HepG2 (cell line): ENCODE results near the gene ANKRD11. TPM values are rescaled to one million over a fixed set of nuclear protein-coding genes. Genes with fewer than 3 reads are reported as not detected.

Experiments used
- CHCHD3 ChIP-seq: sonication (generic); formaldehyde crosslinking; IDR thresholded peaks from 2 replicates; pipeline ENCODE4 v1.8.0; 2022; ENCODE audit warnings: mild to moderate bottlenecking, missing genetic modification reagents, moderate library complexity
- DMAP1 ChIP-seq: IDR thresholded peaks from 2 replicates; pipeline ENCODE4 v1.6.1; 2016
- ELF3 ChIP-seq: IDR thresholded peaks from 2 replicates; pipeline ENCODE4 v1.6.1; 2016; ENCODE audit warnings: missing genetic modification reagents, missing compliant biosample characterization
- ELK4 ChIP-seq: sonication (generic); formaldehyde crosslinking; IDR thresholded peaks from 2 replicates; pipeline ENCODE4 v1.9.0; 2021; ENCODE audit warnings: missing genetic modification reagents, borderline replicate concordance
- FOXC1 ChIP-seq: sonication (generic); formaldehyde crosslinking; IDR thresholded peaks from 2 replicates; pipeline ENCODE4 v1.8.0; 2022; ENCODE audit warnings: mild to moderate bottlenecking, missing genetic modification reagents, borderline replicate concordance
- FOXJ3 ChIP-seq: sonication (generic); formaldehyde crosslinking; IDR thresholded peaks from 2 replicates; pipeline ENCODE4 v1.4.0; 2020; ENCODE audit warnings: missing genetic modification reagents, mild to moderate bottlenecking, borderline replicate concordance
- FOXK1 ChIP-seq: sonication (generic); formaldehyde crosslinking; IDR thresholded peaks from 2 replicates; pipeline ENCODE4 v1.4.0; 2020; ENCODE audit warnings: low read depth, missing genetic modification reagents, borderline replicate concordance
- HINFP ChIP-seq: sonication (generic); formaldehyde crosslinking; IDR thresholded peaks from 2 replicates; pipeline ENCODE4 v1.4.0; 2020; ENCODE audit warnings: low read depth, mild to moderate bottlenecking, missing genetic modification reagents
- HOXA7 ChIP-seq: sonication (generic); formaldehyde crosslinking; IDR thresholded peaks from 2 replicates; pipeline ENCODE4 v1.8.1; 2022; ENCODE audit warnings: mild to moderate bottlenecking, missing genetic modification reagents, moderate library complexity
- IKZF5 ChIP-seq: IDR thresholded peaks from 2 replicates; pipeline ENCODE4 v1.6.1; 2018; ENCODE audit warnings: missing genetic modification reagents, mild to moderate bottlenecking, missing compliant biosample characterization
- KDM4B ChIP-seq: sonication (generic); formaldehyde crosslinking; IDR thresholded peaks from 2 replicates; pipeline ENCODE4 v1.4.0; 2020; ENCODE audit warnings: missing genetic modification reagents
- MXD4 ChIP-seq: IDR thresholded peaks from 2 replicates; pipeline ENCODE4 v1.6.1; 2016; ENCODE audit warnings: mild to moderate bottlenecking, missing biosample characterization, missing genetic modification reagents
- TGIF2 ChIP-seq: IDR thresholded peaks from 2 replicates; pipeline ENCODE4 v1.6.1; 2016; ENCODE audit warnings: control low read depth, missing compliant biosample characterization
- ZMAT3 ChIP-seq: sonication (generic); formaldehyde crosslinking; conservative IDR thresholded peaks from 2 replicates; pipeline ENCODE4 v1.7.0; 2021; ENCODE audit warnings: missing genetic modification reagents
- ZNF205 ChIP-seq: IDR thresholded peaks from 2 replicates; pipeline ENCODE4 v1.6.1; 2018; ENCODE audit warnings: missing biosample characterization, missing genetic modification reagents
- ZNF224 ChIP-seq: sonication (generic); formaldehyde crosslinking; IDR thresholded peaks from 2 replicates; pipeline ENCODE4 v1.5.0; 2020; ENCODE audit warnings: mild to moderate bottlenecking, missing genetic modification reagents
- ZNF510 ChIP-seq: sonication (generic); formaldehyde crosslinking; IDR thresholded peaks from 2 replicates; pipeline ENCODE4 v1.4.0; 2020; ENCODE audit warnings: low read depth, mild to moderate bottlenecking, missing genetic modification reagents
- ZNF740 ChIP-seq: sonication (generic); formaldehyde crosslinking; IDR thresholded peaks from 2 replicates; pipeline ENCODE4 v1.4.0; 2020; ENCODE audit warnings: missing genetic modification reagents
- ZNF746 ChIP-seq: sonication (generic); formaldehyde crosslinking; IDR thresholded peaks from 2 replicates; pipeline ENCODE4 v1.8.0; 2022; ENCODE audit warnings: mild to moderate bottlenecking, missing genetic modification reagents
- ZNF816 ChIP-seq: sonication (generic); formaldehyde crosslinking; IDR thresholded peaks from 2 replicates; pipeline ENCODE4 v1.8.0; 2022; ENCODE audit warnings: missing genetic modification reagents, mild to moderate bottlenecking, borderline replicate concordance
- ZNF850 ChIP-seq: sonication (generic); formaldehyde crosslinking; conservative IDR thresholded peaks from 2 replicates; pipeline ENCODE4 v1.9.0; 2021; ENCODE audit warnings: mild to moderate bottlenecking, missing genetic modification reagents
- polyA plus RNA-seq, 8 experiments: library from polyadenylated mRNA; depleted of rRNA in 3 of 8; stranded (reverse) in 7 of 8; unstranded in 1 of 8; fragments of >200 nt; fragmentation: Illumina TruSeq in 4 of 8; extraction: Trizol in 4 of 8; gene quantifications; 2 replicates each; pipeline versions ENCODE4 v1.2.1 to v1.2.3, GENCODE V29; 2011 to 2016; ENCODE audit warnings: low read depth in 4 of 8, missing spikeins in 1 of 8, mixed read lengths in 1 of 8; ENCODE audit not compliant: insufficient read depth in 1 of 8
- total RNA-seq, 5 experiments: library from RNA; depleted of rRNA; stranded (reverse); fragments of >200 nt; fragmentation: Illumina TruSeq; extraction: Trizol; gene quantifications; 2 replicates each; pipeline ENCODE4 v1.2.3, GENCODE V29; 2016; ENCODE audit warnings: low read depth in 1 of 5
- TF ChIP-seq, protein P1 (sequence below): sonication (generic); formaldehyde crosslinking; IDR thresholded peaks from 2 replicates; pipeline ENCODE4 v1.8.0; 2022; ENCODE audit warnings: missing genetic modification reagents, low read depth, mild to moderate bottlenecking, borderline replicate concordance
- TF ChIP-seq, protein P2 (sequence below): sonication (generic); formaldehyde crosslinking; IDR thresholded peaks from 2 replicates; pipeline ENCODE4 v1.4.0; 2020; ENCODE audit warnings: missing genetic modification reagents, borderline replicate concordance

Gene ANKRD11
- total and polyA plus RNA-seq, 2 of the 13 experiments (the other 11 are each of a cell fraction or from before 2014, with no cell fraction given) = 21.4 to 38.4 TPM

DNA sequence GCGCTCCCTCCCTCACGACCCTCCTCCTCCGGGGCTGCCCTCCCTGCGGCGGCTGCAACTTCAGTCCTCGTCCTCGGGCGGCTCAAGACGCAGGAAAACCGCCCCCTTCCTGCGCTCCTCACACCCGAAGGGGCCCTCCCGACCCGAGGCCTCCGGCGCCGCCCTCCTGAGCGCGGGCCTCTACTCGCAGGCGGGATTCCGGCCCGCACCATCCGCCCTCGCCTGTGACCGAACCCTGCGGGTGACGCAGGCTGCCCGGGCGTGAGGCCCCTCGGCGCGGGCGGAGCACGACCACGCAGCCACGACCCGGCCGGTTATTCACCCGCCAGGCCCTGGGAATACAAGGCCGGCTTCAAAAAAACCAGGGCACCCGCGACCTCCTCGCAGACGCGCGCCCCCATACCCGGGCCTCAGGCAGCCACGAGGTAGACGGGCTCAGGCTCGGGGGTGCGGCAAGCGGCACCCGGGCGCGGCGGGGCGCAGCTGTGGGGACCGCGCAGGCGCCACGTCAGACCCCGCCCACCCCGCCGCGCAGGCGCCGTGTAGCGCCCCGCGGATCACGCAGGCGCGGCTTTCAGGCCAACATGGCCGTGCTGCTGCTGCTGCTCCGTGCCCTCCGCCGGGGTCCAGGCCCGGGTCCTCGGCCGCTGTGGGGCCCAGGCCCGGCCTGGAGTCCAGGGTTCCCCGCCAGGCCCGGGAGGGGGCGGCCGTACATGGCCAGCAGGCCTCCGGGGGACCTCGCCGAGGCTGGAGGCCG is 17.7 kb upstream of the ANKRD11 start, which contains the start of gene SPG7 (continued):
- no peak; the same call in 1 of the 2 replicates for TF ChIP-seq ZNF746 (CRISPR knock-in tag)
- TF ChIP-seq ELF3 (CRISPR knock-in tag) = peak; percentile 49; the same call in 1 of the 2 replicates
- TF ChIP-seq HINFP = peak; percentile 40; the same call in 1 of the 2 replicates
- TF ChIP-seq ZNF510 = no peak
- TF ChIP-seq HOXA7 (CRISPR knock-in tag) = no peak
- peak; percentile 78 for TF ChIP-seq FOXC1
- TF ChIP-seq IKZF5 (CRISPR knock-in tag) = peak; percentile 68
- TF ChIP-seq FOXJ3 (CRISPR knock-in tag) = no peak
- TF ChIP-seq KDM4B (CRISPR knock-in tag) = no peak
- no peak for TF ChIP-seq CHCHD3 (CRISPR knock-in tag)
- TF ChIP-seq ZNF205 (CRISPR knock-in tag) = no peak; the same call in 1 of the 2 replicates
- TF ChIP-seq MXD4 = peak; percentile 80; the same call in 1 of the 2 replicates
- no peak; the same call in 1 of the 2 replicates for TF ChIP-seq ZNF850 (CRISPR knock-in tag)
- TF ChIP-seq ZMAT3 (CRISPR knock-in tag) = peak; percentile 14; the same call in 1 of the 2 replicates
- TF ChIP-seq, protein P1, sequence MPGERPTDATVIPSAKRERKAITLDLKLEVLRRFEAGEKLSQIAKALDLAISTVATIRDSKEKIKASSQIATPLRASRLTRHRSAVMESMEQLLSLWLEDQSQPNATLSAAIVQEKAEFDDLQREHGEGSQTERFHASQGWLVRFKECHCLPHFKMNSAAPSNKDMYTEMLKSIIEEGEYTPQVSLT (CRISPR knock-in tag) = no peak
- TF ChIP-seq, protein P2, sequence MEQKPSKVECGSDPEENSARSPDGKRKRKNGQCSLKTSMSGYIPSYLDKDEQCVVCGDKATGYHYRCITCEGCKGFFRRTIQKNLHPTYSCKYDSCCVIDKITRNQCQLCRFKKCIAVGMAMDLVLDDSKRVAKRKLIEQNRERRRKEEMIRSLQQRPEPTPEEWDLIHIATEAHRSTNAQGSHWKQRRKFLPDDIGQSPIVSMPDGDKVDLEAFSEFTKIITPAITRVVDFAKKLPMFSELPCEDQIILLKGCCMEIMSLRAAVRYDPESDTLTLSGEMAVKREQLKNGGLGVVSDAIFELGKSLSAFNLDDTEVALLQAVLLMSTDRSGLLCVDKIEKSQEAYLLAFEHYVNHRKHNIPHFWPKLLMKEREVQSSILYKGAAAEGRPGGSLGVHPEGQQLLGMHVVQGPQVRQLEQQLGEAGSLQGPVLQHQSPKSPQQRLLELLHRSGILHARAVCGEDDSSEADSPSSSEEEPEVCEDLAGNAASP (CRISPR knock-in tag) = peak; percentile 14; the same call in 1 of the 2 replicates
- TF ChIP-seq TGIF2 (CRISPR knock-in tag) = no peak
- peak; percentile 34 for TF ChIP-seq ZNF224 (CRISPR knock-in tag)
- 0 out of 2 replicates have a peak, but pooled peaks have one; percentile 78 for TF ChIP-seq ELK4 (CRISPR knock-in tag)
- 0 out of 2 replicates have a peak, but pooled peaks have one; percentile 39 for TF ChIP-seq ZNF740 (CRISPR knock-in tag)
- peak; percentile 67; the same call in 1 of the 2 replicates for TF ChIP-seq FOXK1 (CRISPR knock-in tag)
- peak; percentile 88; the same call in 1 of the 2 replicates for TF ChIP-seq ZNF816 (CRISPR knock-in tag)
- peak; percentile 97 for TF ChIP-seq DMAP1
